Astrocyte of the spinal cord (primary cell): ENCODE results near the gene ASB5.
A peak's percentile ranks its signal among the peaks of the same experiment; 100 is the strongest.

ENCODE experiments used
- DNase-seq: peaks from one replicate; pipeline ENCODE4 v3.0.0; 2011; ENCODE audit warnings: low read depth, low spot score
- H3K4me3 ChIP-seq: 2 replicates; pipeline ENCODE4 v1.5.1; 2011; ENCODE audit warnings: low read depth, mild to moderate bottlenecking, low read length, moderate library complexity
- CTCF ChIP-seq: IDR thresholded peaks from 2 replicates; pipeline ENCODE4 v1.5.1; 2012; ENCODE audit warnings: low read depth, mild to moderate bottlenecking, low read length, inconsistent platforms
- in situ Hi-C: cut with HindIII; loops from 2 replicates; pipeline ENCODE4 v1.10.0; 2017; ENCODE audit warnings: low sequenced_read_pairs

The ASB5 gene

GRCh38 chr4:176238157-176238610 is 30.8 kb downstream of the ASB5 start:
- DNase-seq: peak; percentile 83
- no peak for TF ChIP-seq CTCF
- in situ Hi-C loops: no loop called here
- no peak overlapping the region for H3K4me3 ChIP-seq

GRCh38 chr4:176236946-176237345 is 32.1 kb downstream of the ASB5 start:
- DNase-seq: no peak

GRCh38 chr4:176230836-176231235 is 38.2 kb downstream of the ASB5 start:
- in situ Hi-C loops: no loop called here
- no peak for TF ChIP-seq CTCF

More at GRCh38 chr4:176236946-176237345, 32.1 kb downstream of the ASB5 start:
- in situ Hi-C loops: no loop called here
- no peak for TF ChIP-seq CTCF
- no peak overlapping the region for H3K4me3 ChIP-seq

GRCh38 chr4:176229645-176230044 is 39.4 kb downstream of the ASB5 start:
- H3K4me3 ChIP-seq: no peak overlapping the region
- no peak for TF ChIP-seq CTCF
- DNase-seq: no peak
- in situ Hi-C loops: no loop called here

More at GRCh38 chr4:176230836-176231235, 38.2 kb downstream of the ASB5 start:
- peak; percentile 0 for DNase-seq
- H3K4me3 ChIP-seq: no peak overlapping the region

- DNase-seq: peak; percentile 38
- in situ Hi-C loops: no loop called here
- H3K4me3 ChIP-seq: no peak overlapping the region
- TF ChIP-seq CTCF: no peak
Measured at GRCh38 chr4:176226736-176227135, 42.3 kb downstream of the ASB5 start.

- no peak for TF ChIP-seq CTCF
- in situ Hi-C loops: no loop called here
- H3K4me3 ChIP-seq: no peak overlapping the region
- no peak for DNase-seq
Measured at GRCh38 chr4:176223561-176223960, 45.5 kb downstream of the ASB5 start.

- no peak for TF ChIP-seq CTCF
- in situ Hi-C loops: no loop called here
- H3K4me3 ChIP-seq: no peak overlapping the region
- DNase-seq: no peak
Measured at GRCh38 chr4:176222149-176222548, 46.9 kb downstream of the ASB5 start.
